D721Med (cell line): ENCODE results near the gene IGFBP7.

ENCODE experiments used
- DNase-seq: peaks from one replicate; pipeline ENCODE4 v3.0.0; 2011; ENCODE audit warnings: low spot score; ENCODE audit not compliant: insufficient read length
- FAIRE-seq: peaks from 2 replicates; lab custom pipeline; 2011; peaks lifted over from hg19 to GRCh38; lab: Jason Lieb, UNC
- CTCF ChIP-seq: IDR thresholded peaks from 2 replicates; pipeline ENCODE4 v1.5.1; 2012; ENCODE audit warnings: mild to moderate bottlenecking, control low read depth; ENCODE audit not compliant: insufficient read depth; ENCODE audit errors: missing control alignments

Gene IGFBP7

GRCh38 chr4:57117491-57117890 is 7.3 kb upstream of the IGFBP7 start:
- no peak for TF ChIP-seq CTCF
- FAIRE-seq (no peak), DNase-seq (no peak)

- no peak for TF ChIP-seq CTCF
- no peak for DNase-seq
- FAIRE-seq: no peak
Measured at GRCh38 chr4:57116245-57116644, 6.1 kb upstream of the IGFBP7 start.

- no peak for TF ChIP-seq CTCF
- no peak for DNase-seq
- FAIRE-seq: no peak
Measured at GRCh38 chr4:57114973-57115372, 4.8 kb upstream of the IGFBP7 start.

- DNase-seq: no peak
- TF ChIP-seq CTCF: no peak
- FAIRE-seq: no peak
Measured at GRCh38 chr4:57113870-57114269, 3.7 kb upstream of the IGFBP7 start.

GRCh38 chr4:57110640-57111511 is 691 bp upstream of the IGFBP7 start:
- TF ChIP-seq CTCF: no peak
- FAIRE-seq: no peak
- peak; percentile 23 for DNase-seq

DNA sequence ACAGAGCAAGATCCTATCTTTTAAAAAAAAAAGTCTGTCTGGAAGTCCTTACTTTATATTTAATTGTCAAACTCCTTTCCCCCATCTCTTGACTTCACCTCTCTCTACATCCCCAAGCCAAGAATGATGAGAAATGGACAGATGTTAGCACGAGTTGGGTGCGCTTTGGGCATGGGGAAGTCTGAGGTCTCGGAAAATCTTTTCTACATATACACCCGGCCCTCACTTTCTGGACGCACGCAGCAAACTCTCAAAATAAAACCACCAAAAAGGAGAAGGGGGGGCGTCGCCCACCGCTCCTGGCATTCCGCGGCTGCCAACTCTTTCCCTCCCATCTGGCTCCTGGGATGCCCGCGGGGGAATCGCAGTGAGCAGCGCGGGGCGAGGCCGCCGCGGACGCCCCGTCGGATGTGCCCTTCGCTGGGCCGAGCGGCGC is 756 bp downstream of the IGFBP7 start:
- DNase-seq: no peak
- no peak for TF ChIP-seq CTCF
- FAIRE-seq: no peak

GRCh38 chr4:57106181-57106580 is 4.0 kb downstream of the IGFBP7 start:
- FAIRE-seq (no peak), DNase-seq (no peak)
- TF ChIP-seq CTCF: no peak
